DOHH2 (cell line): Measurements from ENCODE around the gene NEK7.

Source experiments
- H3F3A ChIP-seq: fragments of 200-600 bp; sonication (generic), shearing (Covaris generic); 2 replicates; pipeline ENCODE4 v1.6.0; 2016; ENCODE audit warnings: antibody characterized with exemption, mild to moderate bottlenecking; ENCODE audit not compliant: control insufficient read depth, insufficient read depth
- H3K27ac ChIP-seq: fragments of 200-600 bp; sonication (generic); 2 replicates; pipeline ENCODE4 v1.5.1; 2014; ENCODE audit warnings: low read depth, mild to moderate bottlenecking, low read length, moderate library complexity
- H3K27me3 ChIP-seq: fragments of 200-600 bp; sonication (generic); 2 replicates; pipeline ENCODE4 v1.6.1; 2014; ENCODE audit warnings: mild to moderate bottlenecking, low read length, mixed read lengths; ENCODE audit not compliant: control insufficient read depth
- H3K36me3 ChIP-seq: fragments of 200-600 bp; sonication (generic); 2 replicates; pipeline ENCODE4 v1.6.1; 2014; ENCODE audit warnings: mild to moderate bottlenecking, low read length, moderate library complexity, mixed read lengths; ENCODE audit not compliant: control insufficient read depth
- H3K4me1 ChIP-seq: fragments of 200-600 bp; sonication (generic); 2 replicates; pipeline ENCODE4 v1.6.1; 2014; ENCODE audit warnings: mild to moderate bottlenecking, low read length, mixed read lengths; ENCODE audit not compliant: control insufficient read depth
- H3K4me2 ChIP-seq: fragments of 200-600 bp; sonication (generic); 2 replicates; pipeline ENCODE4 v1.6.0; 2014; ENCODE audit warnings: mild to moderate bottlenecking, low read length, moderate library complexity
- H3K4me3 ChIP-seq: fragments of 200-600 bp; sonication (generic); 2 replicates; pipeline ENCODE4 v1.5.1; 2014; ENCODE audit warnings: mild to moderate bottlenecking, low read length, mixed read lengths
- H3K79me2 ChIP-seq: fragments of 200-600 bp; sonication (generic); 2 replicates; pipeline ENCODE4 v1.6.1; 2014; ENCODE audit warnings: mild to moderate bottlenecking, low read length, mixed read lengths; ENCODE audit not compliant: control insufficient read depth
- H3K9me2 ChIP-seq: fragments of 200-600 bp; sonication (generic); replicated peaks from 2 replicates; pipeline ENCODE4 v1.6.1; 2014; ENCODE audit warnings: mild to moderate bottlenecking, low read length, mixed read lengths; ENCODE audit not compliant: control insufficient read depth
- H3K9me3 ChIP-seq: fragments of 200-600 bp; sonication (generic); 2 replicates; pipeline ENCODE4 v1.6.1; 2014; ENCODE audit warnings: antibody characterized with exemption, low read length, mixed read lengths; ENCODE audit not compliant: control insufficient read depth, insufficient read depth
- H4K20me1 ChIP-seq: fragments of 200-600 bp; sonication (generic); 2 replicates; pipeline ENCODE4 v1.6.0; 2014; ENCODE audit warnings: low read depth, mild to moderate bottlenecking, antibody characterized with exemption, low read length, moderate library complexity; ENCODE audit not compliant: control insufficient read depth, insufficient read depth
- EZH2phosphoT487 ChIP-seq: fragments of 200-600 bp; sonication (generic); IDR thresholded peaks from 2 replicates; pipeline ENCODE4 v1.6.1; 2017; ENCODE audit warnings: borderline replicate concordance, mild to moderate bottlenecking, antibody characterized with exemption, low read length, moderate library complexity, mixed read lengths
- TF ChIP-seq, protein P1 (sequence below): fragments of 200-600 bp; sonication (generic); IDR thresholded peaks from one replicate; pipeline ENCODE4 v1.5.1; 2014; ENCODE audit warnings: antibody characterized with exemption, mild to moderate bottlenecking, low read depth, low read length; ENCODE audit not compliant: poor library complexity, severe bottlenecking

NEK7 gene

GRCh38 chr1:198254948-198255347, 98.2 kb downstream of the NEK7 start:
- H3K79me2 ChIP-seq = peaks cover 3% of the 10 kb centered on the region; the same call in 1 of the 2 replicates
- no peaks in the 10 kb centered on the region for H4K20me1 ChIP-seq
- no peaks in the 10 kb centered on the region for H3K27me3 ChIP-seq
- no peak overlapping the region for H3K4me3 ChIP-seq
- H3K9me3 ChIP-seq = no peaks in the 10 kb centered on the region
- peaks cover 10% of the 10 kb centered on the region for H3K4me1 ChIP-seq
- H3K9me2 ChIP-seq = no peaks in the 10 kb centered on the region
- no peak overlapping the region for H3K4me2 ChIP-seq
- H3K27ac ChIP-seq = no peak overlapping the region
- H3K36me3 ChIP-seq = no peaks in the 10 kb centered on the region
- no peaks in the 10 kb centered on the region for H3F3A ChIP-seq
- TF ChIP-seq, protein P1, sequence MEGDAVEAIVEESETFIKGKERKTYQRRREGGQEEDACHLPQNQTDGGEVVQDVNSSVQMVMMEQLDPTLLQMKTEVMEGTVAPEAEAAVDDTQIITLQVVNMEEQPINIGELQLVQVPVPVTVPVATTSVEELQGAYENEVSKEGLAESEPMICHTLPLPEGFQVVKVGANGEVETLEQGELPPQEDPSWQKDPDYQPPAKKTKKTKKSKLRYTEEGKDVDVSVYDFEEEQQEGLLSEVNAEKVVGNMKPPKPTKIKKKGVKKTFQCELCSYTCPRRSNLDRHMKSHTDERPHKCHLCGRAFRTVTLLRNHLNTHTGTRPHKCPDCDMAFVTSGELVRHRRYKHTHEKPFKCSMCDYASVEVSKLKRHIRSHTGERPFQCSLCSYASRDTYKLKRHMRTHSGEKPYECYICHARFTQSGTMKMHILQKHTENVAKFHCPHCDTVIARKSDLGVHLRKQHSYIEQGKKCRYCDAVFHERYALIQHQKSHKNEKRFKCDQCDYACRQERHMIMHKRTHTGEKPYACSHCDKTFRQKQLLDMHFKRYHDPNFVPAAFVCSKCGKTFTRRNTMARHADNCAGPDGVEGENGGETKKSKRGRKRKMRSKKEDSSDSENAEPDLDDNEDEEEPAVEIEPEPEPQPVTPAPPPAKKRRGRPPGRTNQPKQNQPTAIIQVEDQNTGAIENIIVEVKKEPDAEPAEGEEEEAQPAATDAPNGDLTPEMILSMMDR = no peak
- no peak for TF ChIP-seq EZH2phosphoT487

- no peaks in the 10 kb centered on the region for H3K9me2 ChIP-seq
- H3K79me2 ChIP-seq = peaks cover 3% of the 10 kb centered on the region; the same call in 1 of the 2 replicates
- H3K27me3 ChIP-seq = no peaks in the 10 kb centered on the region
- H3F3A ChIP-seq = no peaks in the 10 kb centered on the region
- H3K4me3 ChIP-seq = no peak overlapping the region
- no peaks in the 10 kb centered on the region for H3K9me3 ChIP-seq
- H3K4me2 ChIP-seq = no peak overlapping the region
- no peak overlapping the region for H3K27ac ChIP-seq
- H4K20me1 ChIP-seq = no peaks in the 10 kb centered on the region
- no peak for TF ChIP-seq EZH2phosphoT487
- TF ChIP-seq, protein P1 = no peak
- H3K36me3 ChIP-seq = no peaks in the 10 kb centered on the region
- H3K4me1 ChIP-seq = peaks cover 10% of the 10 kb centered on the region
Observed at GRCh38 chr1:198255784-198256183, 99.0 kb downstream of the NEK7 start.

- H3K4me3 ChIP-seq = no peak overlapping the region
- H4K20me1 ChIP-seq = no peaks in the 10 kb centered on the region
- H3K4me1 ChIP-seq = peaks cover 6% of the 10 kb centered on the region
- no peaks in the 10 kb centered on the region for H3K9me3 ChIP-seq
- no peaks in the 10 kb centered on the region for H3F3A ChIP-seq
- no peak overlapping the region for H3K27ac ChIP-seq
- TF ChIP-seq, protein P1 = no peak
- no peak for TF ChIP-seq EZH2phosphoT487
- H3K79me2 ChIP-seq = no peaks in the 10 kb centered on the region
- H3K36me3 ChIP-seq = no peaks in the 10 kb centered on the region
- H3K4me2 ChIP-seq = no peak overlapping the region
- no peaks in the 10 kb centered on the region for H3K27me3 ChIP-seq
- no peaks in the 10 kb centered on the region for H3K9me2 ChIP-seq
Observed at GRCh38 chr1:198258491-198258890, 101.7 kb downstream of the NEK7 start.
